NCI-H1436 treated with DMSO at 0.1 percent for 48 hours (cell line): ENCODE data around the gene CPD.

Experiments used
- DNase-seq: peaks from one replicate; lab custom pipeline; 2025; lab: John Stamatoyannopoulos, UW

CPD gene

DNA sequence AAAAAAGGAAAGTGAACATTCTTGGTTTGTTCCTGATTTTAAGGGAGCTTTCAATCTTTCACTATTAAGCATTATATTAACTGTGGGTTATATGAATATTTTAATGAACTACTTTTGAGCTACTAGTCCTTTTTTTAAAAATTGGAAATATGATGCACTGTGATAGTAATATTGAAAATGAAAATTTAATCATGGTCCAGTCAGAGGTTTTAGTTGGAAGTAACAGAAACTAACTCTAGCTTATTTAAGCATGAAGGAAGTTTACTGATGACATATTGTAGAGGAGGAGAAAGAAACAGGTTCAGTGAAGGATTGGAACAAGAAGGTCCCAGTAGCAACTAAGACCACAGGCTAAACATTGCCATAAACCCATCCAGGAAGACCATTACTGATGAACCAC is 24.0 kb upstream of the CPD start:
- no peak for DNase-seq

DNA sequence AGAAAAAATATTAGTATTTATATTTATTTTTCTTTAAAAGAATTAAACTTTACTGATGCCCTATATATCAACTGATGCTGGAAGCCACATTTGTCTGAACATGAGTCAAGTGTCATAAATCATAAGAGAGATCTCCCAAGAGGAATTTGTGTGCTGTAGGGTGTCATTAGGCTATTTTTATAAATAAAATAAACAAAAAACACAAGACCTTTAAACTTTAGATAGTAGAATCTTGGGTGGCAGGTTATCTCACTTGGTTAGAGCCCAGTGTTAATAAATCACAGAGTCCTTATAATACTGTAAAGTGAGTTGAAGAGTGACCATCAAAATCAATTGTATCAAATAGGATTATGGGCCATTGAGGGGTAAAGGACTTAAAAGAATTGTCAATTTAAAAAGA is 21.3 kb upstream of the CPD start:
- no peak for DNase-seq

DNA sequence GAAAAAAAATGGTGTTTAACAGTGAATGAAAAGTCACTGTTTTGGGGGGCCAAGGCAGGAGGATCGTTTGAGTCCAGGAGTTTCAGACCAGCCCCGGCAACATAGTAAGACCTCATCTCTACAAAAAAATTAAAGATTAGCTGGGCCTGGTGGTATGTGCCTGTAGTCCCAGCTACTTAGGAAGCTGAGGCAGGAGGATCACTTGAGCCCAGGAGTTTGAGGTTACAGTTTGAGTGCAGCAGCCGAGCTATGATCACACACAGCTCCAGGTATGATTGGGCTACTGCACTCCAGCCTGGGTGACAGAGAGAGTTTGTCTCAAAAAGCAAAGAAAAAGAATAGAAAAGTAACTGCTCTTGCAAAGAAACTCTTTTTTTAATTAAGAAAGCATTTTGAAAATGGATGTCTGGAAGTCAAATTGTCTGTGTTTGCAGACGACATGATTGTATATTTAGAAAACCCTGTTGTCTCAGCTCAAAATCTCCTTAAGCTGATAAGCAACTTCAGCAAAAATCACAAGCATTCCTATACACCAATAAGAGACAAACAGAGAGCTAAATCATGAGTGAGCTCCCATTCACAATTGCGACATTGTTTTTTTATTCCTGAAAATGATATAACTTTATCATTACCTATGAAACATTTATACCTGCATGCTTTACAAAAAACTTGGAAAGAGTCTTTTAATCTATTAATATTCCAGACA is 20.5 kb upstream of the CPD start:
- no peak for DNase-seq

DNA sequence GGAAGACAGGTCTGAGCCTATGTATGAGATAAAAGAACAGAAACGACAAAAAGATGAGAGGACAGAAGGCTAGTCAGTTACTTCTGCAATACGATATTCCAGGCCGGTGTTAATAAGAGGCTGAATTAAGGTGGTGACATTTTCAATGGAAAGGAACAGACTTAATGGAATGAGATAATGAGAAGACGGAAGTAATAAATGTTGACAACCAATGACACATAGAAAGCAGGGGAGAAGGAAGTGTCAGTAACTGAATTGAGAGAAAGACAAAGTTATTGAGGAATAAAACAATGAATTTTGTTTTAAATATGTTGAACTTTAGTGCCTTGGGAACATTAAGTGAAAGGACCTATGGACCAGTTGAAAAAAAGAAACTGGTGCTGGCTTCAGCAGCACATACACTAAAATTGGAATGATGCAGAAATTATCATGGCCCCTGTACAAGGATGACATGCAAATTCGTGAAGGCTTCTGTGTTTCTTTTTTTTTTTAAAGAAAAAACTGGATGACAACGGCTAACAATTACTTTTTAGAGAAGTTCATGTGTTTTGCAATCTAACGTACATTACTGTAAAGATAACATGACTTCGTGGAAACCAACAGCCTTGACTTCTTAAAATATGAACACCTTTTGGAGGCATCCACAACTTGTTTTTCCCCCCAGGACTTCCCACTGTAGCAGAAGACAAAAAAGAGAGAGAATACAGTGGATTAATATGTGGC is 18.5 kb upstream of the CPD start:
- no peak for DNase-seq

DNA sequence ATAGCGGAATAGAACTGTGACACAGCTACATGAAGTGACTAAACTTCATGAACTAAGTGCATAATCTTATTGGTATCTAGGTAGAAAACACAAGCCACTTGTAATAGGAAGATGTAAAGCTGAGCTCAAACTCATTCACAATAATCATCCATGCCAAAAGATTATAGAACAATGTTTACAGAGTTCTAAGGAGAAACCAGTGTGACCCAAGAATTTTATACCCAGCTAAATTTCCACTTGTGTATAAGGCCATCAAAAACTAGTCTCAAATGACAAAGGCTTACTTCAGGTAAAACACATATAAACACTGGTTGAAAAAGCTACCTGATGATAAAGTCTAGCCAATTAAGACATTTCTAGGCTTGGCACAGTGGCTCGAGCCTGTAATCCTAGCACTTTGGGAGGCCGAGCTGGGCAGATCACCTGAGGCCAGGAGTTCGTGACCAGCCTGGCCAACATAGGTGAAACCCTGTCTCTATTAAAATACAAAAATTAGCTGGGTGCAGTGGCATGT is 16.9 kb upstream of the CPD start:
- DNase-seq = no peak

DNA sequence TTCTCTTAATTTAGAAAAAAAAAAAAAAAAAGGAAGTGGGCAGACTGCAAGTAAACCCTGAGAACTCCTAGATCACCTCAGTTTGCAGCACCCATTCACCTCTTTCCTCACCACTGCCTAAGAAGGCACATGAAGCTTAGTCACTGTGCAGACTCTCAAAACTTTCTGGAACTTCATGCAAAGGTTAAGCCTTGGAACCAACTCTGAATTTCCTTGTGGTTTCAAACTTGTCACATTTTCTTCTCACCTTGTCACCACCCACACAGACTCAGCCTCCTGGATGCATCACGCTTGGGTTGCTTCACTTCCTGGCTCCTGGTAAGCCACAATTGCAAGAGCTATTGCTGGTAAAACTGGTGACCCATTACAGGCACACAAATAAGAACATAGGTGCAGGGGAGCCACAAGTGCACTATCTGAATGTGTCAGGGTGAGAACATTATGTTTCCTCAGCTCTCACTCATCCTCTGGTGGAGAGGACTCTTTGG is 15.0 kb upstream of the CPD start:
- no peak for DNase-seq

DNA sequence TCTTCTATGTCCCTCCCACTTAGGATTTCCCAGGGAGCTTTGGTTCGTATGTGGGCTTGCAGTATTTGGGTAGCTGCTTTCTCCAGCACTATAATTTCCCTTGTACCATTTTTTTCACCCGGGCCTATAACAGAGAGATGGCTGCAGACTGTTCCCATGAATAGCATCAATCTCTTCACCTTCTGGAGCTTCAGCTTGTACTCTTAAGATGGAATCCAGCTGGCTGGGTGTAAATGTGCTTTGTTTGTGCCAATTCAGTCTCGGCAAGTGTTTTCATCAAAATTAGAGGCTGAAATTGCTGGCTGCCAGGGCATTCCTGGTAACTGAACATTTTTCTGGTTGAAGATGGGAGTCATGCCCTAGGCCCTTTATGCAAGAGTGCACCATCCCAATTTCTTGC is 12.2 kb upstream of the CPD start:
- no peak for DNase-seq

DNA sequence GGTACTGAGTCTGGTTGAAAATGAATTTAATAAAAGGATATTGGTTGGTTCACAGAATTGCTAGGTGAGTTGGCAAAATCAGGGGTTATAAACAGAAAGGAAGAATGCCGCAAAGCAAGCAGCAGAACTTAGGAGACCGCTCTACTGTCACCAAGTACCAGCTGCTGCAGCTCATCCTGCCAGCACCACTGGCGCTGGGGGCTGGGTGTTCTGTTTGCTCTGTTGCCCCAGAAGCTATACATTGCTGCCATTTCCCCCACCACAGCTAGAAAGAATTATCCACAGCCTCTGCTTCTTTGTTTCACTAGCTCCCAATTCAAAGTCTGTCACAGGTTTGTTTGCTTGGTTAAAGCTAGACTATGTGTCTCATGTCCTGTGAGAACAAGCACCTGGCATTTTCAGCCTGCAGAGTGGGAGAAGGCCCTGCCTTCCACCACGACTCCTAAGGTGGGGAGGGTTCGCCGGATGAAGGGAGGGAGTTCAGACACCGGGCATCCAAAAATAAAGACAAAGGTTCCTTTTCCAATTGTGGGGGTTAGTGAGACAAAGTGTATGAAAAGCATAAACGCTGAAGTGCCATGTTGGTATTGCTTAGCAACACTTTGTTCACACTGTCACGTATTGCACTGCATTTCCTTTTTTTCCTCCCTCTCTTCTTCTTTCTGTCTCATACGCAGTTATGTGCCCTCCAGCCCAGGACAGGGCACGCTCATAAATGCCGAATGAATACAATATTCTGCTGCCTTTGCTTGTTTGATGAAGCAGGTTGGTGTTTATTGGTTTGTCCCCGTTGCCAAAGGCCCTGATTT is 9.6 kb upstream of the CPD start:
- DNase-seq = no peak

DNA sequence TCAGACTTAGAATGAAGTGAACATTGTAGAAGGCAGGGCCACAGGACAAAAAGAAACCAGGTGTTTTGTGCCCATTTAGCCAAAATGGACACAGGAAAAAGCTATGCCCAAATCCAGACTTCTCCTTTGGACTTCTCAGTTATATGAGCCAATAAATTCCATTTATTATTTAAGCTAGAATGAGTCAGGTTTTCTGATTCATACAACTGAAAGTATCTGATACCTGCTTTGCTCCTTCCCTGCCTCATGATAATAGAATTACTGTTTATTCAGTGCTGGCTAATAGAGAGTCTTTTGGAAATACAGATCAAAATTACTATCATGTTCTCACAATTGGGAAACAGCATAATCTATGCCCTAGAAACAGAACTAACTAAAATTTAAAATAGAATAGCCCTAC is 8.7 kb upstream of the CPD start:
- DNase-seq = no peak

DNA sequence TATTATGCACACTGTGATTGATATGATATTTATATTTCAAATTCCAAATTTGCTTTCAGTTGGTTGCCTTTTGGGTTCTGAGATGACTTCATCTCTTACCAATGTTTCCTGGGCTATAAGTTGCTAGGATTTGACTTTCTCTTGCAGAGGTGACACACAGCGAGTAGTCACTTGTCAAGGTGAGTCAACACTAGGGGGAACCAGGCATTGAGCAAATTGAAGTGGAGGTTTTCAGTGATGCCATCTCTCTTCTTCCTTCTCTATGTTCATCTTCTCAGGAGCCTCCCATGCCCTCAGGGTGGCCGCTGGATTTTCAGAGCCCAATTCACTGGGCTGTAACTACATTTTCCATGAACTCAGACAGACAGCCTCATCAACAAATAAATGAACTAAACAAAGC is 6.0 kb upstream of the CPD start:
- no peak for DNase-seq

DNA sequence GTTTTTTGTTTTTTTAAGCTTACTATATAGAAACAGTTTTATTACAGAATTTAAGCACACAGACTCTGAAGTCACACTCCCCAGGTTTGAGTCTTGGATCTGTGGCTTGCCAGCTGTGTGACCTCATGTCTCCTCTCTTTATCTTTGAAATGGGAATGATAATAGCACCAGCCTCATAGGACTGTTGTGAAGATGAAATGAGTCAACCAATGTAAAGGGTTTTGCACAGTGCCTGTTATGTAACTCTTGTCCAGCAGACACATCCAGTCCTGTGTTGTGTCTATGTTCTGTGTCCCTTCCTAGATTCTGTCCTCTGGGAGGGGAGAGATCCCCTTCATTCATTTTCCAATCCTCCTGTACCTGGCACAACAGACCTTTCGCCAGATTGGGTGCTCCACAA is 3.1 kb upstream of the CPD start:
- DNase-seq = no peak

DNA sequence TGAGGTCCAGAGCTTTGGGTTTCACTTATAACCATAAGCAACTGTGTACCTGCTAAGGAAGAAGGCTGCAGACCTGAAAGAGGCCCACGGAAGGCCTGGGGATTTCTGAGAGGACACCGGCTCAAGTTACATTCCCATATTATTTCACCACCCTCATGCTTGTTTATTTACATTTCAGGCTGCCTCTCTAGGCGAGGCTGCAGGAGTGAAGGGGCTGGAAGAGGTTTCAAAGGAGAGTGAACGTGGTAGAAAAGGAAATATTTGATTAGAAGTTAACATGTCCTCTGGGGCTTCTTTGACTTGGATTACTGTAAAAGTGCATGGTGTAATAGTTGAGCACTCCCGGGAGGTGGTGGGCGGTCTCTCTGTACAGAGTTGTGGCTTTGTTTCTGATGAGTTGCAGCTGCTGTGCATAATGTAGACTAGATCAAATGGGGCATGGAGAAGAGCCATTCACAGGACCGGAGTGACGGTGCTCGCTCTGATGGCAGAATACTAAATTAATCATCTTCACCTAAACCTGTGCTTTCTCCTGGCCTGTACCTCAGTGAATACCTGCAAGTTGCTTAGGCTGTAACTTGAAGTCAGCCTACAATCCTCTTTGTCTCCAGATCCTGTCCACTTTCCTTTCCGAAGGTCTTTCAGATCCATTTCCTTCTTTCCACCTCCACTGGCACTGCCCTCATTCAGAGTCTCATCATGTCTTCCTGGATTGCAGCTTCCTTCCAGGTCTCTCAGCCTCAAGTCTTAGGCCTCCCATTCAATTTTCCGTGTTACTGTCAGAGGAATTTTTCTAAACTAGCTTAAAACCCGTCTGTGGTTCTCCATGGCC is 1.9 kb upstream of the CPD start:
- peak; percentile 97 for DNase-seq

DNA sequence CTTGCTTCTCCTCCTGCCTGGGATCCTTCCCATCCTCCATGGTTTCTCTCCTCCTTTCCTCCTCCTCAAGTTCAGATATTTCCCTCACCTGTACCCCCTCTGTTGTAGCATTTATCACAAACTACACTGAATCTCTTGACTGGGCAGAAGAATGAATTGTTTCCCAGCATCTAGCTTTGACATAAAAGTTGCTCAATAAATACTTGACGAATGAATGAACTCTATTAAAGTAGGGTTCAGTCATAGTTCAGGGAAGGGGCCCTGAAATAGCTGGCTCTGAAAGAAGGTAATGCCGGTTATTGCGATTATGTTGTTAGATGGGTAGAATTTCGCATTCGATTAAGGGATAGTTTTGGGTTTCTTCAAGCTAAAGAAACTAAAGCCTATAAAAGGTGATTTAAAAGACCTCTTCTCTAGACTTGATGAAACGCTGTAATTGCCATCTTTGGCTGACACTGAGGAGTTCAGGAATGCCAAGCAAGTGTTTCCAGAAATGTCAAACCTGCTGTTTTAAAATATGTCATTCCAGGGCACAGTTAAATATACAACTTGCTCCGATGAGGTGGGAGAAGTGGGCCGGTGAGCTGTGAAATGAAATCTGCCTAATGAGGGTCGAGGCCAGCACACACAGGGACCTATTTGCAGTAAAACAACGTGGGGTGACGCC is 1.0 kb upstream of the CPD start:
- no peak for DNase-seq

DNA sequence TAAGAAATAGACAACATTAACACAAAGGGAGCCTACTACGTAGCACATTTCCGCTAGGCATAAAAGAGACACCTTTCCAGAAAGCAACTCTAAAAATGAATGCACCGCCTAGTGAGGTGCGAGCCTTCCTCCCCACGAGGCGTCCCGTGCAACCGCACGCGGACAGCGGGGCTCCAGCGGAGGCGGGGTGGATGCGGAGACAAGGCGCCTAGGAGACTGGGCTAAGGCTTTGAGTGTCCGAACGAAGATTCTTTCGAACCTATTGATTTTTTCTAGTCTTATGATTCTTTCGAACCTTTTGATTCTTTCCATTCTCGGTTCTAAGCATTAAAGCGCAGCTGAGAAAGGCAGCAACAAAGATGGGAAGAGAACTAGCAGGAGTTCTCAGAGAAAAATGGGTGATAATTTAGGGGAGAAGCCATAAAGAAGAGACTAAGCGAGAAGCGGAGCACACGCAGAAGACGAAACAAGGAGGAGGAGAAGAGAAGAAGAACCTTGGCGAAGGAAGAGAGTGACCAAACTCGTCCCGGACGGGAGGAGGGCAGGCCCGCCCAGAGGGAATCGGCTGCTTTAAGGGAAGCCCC is 394 bp upstream of the CPD start:
- DNase-seq = no peak

DNA sequence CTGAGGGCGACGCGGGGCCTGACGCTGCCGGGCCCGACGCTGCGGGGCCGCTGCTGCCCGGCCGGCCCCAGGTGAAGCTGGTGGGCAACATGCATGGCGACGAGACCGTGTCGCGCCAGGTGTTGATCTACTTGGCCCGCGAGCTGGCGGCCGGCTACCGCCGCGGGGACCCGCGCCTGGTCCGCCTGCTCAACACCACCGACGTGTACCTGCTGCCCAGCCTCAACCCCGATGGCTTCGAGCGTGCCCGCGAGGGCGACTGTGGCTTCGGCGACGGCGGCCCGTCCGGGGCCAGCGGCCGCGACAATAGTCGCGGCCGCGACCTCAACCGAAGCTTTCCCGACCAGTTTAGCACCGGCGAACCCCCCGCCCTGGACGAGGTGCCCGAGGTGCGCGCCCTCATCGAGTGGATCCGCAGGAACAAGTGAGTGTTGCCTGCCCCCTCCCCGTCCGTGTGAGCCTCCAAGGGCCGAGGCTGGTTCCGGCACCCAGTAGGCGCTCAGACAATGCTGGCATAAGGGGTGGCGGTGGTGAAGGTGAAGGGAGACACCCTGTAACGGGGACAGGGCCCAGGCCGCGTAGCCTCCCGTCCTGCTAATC is 676 bp downstream of the CPD start:
- no peak for DNase-seq

DNA sequence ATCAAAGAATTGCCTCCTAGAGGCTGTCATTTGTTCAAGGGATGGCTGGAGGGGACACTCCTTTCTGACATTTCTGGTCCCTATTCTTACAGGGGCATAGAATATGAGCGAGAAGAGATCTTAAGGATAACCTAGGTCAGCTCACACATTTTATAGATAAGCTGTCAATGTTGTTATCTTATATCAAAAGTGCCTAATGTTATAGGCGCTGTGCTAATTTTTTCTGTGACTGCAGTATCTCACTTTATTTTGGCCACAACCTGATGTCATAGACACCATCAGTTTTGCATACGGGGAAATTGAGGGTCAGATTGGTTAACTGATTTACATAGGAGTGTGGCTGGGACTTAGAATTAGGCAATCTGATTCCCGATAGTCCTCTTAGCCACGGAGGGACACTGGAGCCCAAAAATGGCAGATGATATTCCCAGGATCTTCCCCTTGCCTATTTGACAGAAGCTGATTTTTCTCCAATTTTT is 1.2 kb downstream of the CPD start:
- DNase-seq = no peak

DNA sequence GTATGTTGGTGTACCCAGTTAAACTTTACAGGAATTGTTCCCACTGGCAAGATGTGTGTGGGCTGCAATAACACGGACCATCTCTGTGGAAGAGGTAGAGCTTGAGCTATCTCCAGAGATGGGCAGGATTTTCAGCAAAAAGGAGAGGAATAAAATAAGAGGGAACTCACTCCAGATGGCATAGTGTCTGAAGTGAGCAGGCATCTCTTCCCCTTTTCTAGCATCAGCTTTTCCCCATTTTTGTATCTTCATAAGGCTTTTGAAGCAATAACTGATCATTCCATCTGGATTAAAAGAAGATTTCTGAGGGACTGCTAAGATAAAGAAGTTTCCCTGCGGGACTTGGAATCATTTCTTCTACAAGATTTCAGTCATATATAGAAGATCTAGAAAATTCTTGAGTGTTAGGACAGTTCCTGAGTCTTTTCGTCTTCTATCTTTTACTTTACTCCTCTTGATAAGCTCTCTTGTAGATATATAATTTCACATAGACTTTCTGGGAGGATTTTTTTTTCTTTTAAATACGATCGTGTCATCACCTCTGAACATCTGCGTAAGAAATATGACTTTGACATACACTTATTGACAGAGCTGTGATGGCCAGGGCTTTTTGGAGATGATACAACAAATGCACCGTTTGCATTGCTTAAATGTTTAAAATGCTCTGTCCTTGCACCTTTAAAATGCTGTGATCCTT is 2.1 kb downstream of the CPD start:
- no peak for DNase-seq

DNA sequence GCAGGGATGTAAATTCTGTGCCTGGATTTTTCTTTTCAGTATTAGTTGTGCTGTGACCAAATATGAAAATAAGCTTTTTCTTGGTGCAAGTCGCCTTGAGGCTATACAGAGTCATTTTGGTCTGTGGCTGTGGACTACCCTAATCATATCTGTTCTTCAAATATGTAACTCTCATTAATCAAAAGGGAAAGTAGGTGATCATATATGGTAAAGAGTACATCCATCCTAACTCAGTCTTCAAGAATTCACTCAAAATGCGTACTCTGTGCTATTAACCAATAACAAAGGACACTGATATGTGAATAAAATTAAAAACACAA is 2.6 kb downstream of the CPD start:
- no peak for DNase-seq

DNA sequence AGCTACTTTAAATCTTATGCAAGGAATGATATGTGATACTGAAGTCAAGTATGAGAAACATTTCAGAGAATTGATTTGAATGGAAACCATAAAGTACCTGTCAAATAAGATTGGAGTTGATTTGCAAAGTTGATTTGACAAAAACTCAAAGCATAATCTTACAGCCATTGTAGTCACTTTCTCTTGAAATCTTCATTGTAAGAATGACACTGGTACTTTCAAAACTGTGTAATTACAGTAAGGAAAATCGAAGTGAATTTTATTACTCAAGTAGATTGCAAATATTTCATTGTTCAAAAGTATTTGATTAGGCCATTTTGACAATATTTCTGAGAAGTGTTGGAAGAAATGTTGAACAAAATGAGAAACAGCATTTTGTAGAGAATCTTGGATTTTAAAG is 3.6 kb downstream of the CPD start:
- DNase-seq = no peak
